Esophagus muscularis mucosa (tissue), 4 donors: ENCODE results near the gene TSPAN11.

ENCODE experiments used
- EP300 ChIP-seq: sonication (generic); formaldehyde crosslinking; IDR thresholded peaks from one replicate; pipeline ENCODE4 v1.6.1; 2017; ENCODE audit warnings: antibody characterized with exemption
- POLR2A ChIP-seq: fragments of 450-650 bp; IDR thresholded peaks from one replicate; pipeline ENCODE4 v1.6.1; 2017; ENCODE audit warnings: antibody characterized with exemption, moderate library complexity, mild to moderate bottlenecking, low read depth
- POLR2AphosphoS5 ChIP-seq, 2 donors: sonication (generic); formaldehyde crosslinking; IDR thresholded peaks; one replicate each; pipeline ENCODE4 v1.6.1; 2017; ENCODE audit warnings: antibody characterized with exemption in 2 of 2
- TF ChIP-seq, protein P1 (sequence below), 3 experiments: fragments of 200-600 bp in 2 of 3; fragments of 450-650 bp in 1 of 3; sonication (generic) in 2 of 3; IDR thresholded peaks; one replicate each; pipeline ENCODE4 v1.5.1; 2017 to 2019; ENCODE audit warnings: antibody characterized with exemption in 3 of 3, mild to moderate bottlenecking in 2 of 3, moderate library complexity in 1 of 3

DNA sequence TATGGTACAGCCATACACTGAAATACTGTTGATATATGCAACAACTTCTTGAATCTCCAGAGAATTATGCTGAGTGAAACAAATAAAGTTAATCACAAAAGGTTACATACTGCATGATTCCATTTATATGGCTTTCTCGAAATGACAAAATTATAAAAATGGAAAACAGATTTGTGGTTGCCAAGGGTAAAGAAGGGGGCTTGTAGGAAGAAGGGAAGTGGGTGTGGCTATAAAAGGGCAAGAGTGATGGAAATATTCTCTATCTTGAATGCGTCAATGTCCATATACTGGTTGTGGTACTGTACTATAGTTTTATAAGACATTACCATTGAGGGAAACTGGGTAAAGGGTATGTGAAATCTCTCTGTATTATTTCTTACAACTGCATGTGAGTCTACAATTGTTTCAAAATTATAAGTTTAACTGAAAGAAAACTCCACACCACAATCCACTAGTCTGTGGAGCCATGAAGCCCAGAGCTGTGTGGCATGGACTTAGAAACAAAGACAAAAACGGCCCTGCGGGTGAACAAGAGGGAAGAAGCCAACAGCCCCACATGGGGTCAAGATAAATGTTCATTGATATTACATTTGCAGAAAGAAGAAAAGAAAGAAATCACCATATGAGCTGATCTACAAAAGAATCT lies 18.3 kb upstream of the TSPAN11 start:
- TF ChIP-seq, protein P1, sequence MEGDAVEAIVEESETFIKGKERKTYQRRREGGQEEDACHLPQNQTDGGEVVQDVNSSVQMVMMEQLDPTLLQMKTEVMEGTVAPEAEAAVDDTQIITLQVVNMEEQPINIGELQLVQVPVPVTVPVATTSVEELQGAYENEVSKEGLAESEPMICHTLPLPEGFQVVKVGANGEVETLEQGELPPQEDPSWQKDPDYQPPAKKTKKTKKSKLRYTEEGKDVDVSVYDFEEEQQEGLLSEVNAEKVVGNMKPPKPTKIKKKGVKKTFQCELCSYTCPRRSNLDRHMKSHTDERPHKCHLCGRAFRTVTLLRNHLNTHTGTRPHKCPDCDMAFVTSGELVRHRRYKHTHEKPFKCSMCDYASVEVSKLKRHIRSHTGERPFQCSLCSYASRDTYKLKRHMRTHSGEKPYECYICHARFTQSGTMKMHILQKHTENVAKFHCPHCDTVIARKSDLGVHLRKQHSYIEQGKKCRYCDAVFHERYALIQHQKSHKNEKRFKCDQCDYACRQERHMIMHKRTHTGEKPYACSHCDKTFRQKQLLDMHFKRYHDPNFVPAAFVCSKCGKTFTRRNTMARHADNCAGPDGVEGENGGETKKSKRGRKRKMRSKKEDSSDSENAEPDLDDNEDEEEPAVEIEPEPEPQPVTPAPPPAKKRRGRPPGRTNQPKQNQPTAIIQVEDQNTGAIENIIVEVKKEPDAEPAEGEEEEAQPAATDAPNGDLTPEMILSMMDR (IDR thresholded peaks at IDR 0.05): no peak
- TF ChIP-seq POLR2A (no peak), EP300 (no peak), POLR2AphosphoS5 (IDR thresholded peaks at IDR 0.05) (no peak)
